Fibroblast of skin of left quadriceps (primary cell): ENCODE results near the gene TC2N.
"Not testable (repeated sequence)": the region's sequence is repeated elsewhere in the genome, so short reads cannot be mapped to it uniquely, and the experiment has no call there.

Experiments used
- DNase-seq, 2 experiments: peaks; one replicate each; pipeline ENCODE4 v3.0.0-alpha.2; 2013; ENCODE audit warnings: low read depth in 2 of 2

The TC2N gene

GRCh38 chr14:91889477-91890211, 22.3 kb upstream of the TC2N start:
- DNase-seq: no peak

DNA sequence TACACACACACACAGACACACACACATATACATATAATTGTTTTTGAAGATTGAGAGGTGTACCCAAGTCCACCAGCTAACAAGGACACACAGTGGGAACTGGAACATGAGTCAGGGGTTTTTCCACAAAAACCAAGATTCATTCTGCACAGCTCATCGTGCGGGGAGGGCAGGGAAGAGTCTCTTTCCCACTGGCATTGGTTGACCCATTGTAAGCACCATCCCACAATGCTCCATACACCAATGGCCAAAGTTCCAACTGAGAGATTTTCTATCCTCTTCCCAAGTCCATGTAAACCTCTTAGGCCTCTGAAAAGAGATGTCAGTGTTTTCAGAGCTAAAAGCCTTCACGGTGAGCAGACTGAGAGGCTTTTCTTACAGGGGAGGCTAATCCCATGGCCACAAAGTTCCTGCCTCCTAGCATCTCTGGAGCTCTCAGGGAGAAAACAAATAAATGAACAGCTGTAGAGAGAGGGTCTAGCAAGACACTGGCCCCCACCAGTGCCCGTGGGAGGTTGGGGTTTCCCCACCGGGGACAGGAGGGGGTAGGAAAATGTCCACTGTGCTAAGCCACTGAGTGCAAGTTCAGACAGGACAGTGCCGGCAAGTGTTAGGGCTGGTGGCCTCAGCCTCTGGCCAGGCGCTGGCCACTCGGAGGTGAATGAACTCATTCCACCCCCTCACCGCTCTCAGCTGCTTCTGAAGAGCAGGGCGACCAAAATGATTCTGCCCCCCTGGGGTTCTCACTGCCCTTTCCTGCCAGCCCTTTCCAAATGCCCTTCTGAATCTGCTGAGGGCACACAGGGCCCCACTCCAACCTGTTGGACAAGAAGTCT, 21.5 kb upstream of the TC2N start:
- no peak for DNase-seq

GRCh38 chr14:91886961-91887360, 19.6 kb upstream of the TC2N start:
- DNase-seq: no peak

- no peak for DNase-seq
Observed at GRCh38 chr14:91885839-91886238, 18.5 kb upstream of the TC2N start.

DNA sequence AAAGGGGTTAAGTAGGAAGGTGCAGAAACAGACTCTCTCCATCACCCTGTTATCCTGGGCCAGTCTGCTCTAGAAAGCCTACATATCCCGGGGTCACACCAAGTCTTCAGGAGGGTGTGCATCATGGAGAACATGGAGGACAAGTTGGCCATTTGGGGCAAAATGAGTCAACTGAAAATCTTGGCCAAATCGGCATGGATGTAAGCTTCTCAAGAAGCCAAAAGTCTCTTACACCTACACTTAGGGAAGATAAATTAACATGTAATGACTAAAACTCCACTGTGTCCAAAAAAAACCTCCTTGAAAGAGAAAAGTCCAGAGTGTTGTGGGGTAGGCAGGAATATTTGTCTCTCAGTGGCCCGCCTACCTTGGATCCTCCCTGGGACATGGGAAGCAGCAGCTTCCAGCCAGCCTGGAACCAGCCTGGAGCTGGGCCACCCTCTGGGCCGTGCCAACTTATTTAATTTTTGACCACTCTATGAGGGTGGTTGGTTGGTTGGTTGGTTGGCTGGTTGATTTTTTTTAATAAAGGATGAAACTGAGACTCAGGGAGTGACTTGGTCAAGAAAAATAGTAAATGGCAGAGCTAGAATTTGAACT, 17.9 kb upstream of the TC2N start:
- no peak for DNase-seq

DNA sequence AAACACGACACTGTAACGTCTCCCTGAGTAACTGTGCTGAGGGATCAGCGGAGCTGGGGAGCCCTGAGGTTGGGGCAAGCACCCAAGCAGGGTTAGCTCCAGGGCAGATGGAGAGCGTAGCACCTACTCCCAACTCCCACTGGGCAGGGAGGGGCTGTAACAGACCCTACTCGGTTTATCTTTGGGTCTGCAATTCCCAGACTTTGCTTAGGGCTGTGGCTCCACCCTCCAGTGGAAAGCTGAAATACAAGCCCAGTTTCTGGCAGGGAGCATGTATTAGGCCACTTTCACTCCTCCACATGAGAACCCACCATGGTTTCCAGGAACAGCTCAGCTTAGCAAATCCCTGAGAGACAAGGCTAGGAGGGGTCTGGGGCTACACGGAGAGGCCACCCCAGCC, 17.3 kb upstream of the TC2N start:
- no peak for DNase-seq

DNA sequence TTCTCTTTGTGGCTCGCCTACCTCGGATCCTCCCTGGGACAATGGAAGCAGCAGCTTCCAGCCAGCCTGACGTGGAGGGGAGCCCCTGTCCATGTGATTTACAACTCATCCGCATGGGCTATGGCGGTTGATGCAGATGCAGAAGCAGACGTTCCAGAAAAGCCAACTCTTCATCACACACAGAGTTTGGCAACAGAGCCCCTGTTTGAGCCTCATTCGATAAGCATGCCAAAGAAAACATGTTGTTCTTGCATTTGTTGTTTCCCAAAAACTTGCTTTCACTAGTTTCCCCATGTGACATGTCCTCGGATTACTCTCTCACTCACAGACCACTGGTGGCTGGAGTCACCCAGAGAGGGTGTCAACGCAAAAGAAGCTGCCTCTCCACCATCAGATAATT, 16.4 kb upstream of the TC2N start:
- no peak for DNase-seq

DNA sequence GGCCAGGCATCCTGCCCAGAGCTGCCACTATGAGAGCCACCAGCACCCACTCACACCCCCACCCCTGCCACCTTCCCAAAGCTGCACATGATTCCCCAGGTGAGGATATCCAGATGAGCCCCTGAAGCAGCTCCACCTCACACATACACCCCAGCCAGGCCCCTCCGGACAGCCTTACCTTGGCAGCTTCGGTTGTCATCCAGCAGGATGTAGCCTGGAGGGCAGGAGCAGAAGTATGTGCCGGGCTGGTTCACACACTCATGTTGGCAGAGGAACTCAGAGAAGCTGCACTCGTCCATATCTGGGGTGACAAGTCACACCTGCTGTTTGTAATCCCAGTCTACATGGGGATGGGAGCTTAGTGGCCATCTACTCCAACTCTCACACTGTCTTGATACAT, 15.4 kb upstream of the TC2N start:
- no peak for DNase-seq

DNA sequence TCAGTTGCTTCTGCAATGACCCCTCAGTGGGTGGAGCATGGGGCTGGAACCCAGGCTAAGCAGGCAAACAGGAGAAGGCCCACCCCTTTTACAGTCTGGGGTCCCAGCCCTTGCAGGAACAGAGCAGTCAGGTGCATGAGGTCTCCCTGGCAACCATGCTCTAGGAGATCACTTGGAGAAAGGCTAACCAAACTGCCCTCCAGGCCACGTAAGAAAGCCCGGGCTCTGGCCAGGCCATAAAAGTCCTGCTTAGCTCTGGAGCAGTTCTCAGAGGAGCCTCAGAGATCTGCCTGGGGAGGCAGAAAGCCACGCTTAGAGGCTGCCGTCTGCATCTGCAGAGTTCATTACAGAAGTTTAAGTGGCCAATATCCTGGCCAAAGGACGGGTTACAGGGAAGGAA, 15.0 kb upstream of the TC2N start:
- DNase-seq: no peak

- DNase-seq: no peak
Observed at GRCh38 chr14:91879196-91879595, 11.9 kb upstream of the TC2N start.

GRCh38 chr14:91878274-91878673, 10.9 kb upstream of the TC2N start:
- DNase-seq: no peak

GRCh38 chr14:91877376-91877915, 10.1 kb upstream of the TC2N start:
- DNase-seq: no peak

GRCh38 chr14:91876492-91876891, 9.2 kb upstream of the TC2N start:
- DNase-seq: no peak

DNA sequence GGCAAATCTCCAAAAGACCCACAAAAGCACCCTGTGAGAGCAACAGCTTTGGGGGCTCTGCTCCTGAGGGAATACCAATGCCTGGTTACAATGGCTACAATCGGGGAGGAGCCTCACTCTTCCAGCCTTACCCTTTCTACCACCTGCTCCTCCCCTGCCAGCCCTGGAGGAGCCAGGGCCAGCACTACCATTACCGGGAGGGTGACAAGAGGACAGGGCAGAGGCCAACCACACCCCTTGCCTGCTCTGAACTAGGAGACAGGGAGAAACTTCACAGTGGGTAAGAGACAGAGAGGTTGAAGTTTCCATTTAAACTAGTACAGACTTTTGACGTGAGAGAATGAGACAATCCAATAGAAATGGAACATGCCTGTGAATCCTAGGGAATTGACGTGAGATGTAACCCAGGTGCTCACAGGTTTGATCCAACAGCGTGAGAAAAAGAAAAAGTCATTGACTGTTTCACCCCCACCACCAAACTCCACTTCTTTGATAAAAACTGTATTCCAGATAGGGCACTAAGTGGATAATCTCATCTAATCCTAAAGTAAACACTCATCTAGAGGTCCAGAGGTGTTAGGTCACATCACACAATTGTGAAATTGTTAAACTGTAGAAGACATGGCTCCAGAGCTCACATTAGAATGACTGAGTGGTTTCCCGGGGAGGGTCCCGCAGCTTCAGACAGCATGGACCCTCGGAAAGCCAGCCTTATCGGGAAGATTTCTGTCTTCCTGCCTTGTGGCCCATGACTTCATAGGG, 8.4 kb upstream of the TC2N start:
- no peak for DNase-seq

- no peak for DNase-seq
Observed at GRCh38 chr14:91873471-91874415, 6.4 kb upstream of the TC2N start.

DNA sequence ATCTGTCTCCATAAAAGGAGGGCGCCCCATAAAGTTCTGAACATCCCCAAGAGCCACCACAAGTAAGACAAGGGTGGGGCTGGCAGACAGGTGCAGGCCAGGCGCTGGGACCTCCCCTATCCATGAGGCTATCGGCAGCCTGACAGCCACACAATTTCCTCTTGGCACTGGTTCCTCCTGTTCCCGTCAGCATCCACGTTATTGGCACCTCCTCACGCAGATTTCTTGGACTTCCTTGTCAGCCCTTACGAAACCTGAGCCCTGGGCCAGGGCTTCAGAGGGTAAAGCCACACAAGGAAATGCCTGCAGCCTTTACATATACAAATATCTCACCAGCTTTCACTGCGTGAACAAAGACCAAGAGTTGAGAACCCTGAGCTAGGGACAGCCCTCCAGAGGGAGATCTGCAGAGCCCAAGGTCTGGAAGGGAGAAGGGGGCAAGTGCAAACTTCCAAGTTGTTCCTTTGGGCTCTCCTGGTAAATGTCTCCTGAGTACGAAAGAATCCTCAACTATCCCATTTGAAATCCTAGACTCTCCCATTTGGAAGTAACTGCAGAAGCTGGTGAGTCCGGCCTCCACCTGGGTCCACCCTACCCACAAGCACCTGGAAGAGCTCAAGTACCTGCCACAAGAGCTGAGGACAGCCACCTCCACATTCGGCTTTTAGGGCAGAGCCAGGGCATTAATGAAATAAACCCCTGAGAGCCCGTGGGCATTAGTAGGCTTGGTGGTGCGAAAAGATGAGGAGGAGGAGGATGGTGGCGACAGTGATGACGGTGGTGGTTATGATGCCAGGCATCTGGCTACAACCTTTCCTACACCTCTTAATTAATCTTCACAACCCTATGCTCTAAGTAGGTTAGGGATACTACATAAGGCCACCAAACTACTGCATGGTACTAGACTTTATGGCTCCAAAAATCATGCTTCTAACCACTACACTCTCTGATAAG, 5.5 kb upstream of the TC2N start:
- peak in 1 of 2 experiments; percentile 7 for DNase-seq

DNA sequence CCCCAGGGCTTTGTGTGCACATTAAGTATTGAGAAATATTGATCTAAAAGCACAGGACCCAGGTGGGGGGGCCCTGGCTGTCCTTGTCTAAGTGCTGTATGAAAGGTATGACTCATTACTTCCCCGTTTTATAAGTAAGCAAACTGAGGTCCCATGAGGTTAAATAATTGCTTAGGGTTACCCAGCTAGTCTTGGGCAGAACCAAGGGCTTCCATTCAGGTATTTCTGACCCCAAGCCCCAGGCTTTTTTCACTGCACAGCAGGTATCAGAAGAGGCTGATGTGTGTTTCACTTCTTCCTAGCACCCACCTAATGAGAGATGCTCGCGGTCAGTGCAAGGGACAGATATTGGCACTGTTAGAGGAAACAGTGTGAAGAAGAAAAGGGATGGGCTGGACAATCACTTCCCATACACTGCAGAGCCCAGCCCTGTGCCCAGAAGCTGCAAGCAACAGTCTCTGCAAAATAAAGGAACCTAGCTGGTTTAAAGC, 4.7 kb upstream of the TC2N start:
- DNase-seq: no peak

GRCh38 chr14:91871401-91871800, 4.1 kb upstream of the TC2N start:
- DNase-seq: not testable (repeated sequence)

DNA sequence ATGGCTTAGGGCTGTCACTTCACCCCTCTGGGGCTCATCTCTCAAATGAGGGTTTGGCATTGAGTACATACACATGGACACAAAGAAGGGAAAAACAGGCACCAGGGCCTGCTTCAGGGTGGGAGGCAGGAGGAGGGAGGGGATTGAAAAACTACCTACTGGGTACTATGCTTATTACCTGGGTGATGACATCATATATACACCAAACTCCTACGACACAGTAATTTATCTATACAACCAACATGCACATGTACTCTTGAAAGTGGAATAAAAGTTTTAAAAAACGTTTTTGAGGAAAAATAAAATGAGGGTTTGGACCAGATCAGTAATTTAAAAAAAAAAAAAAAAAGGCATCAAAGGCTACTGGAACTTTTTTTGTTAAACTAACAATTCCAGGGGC, 3.6 kb upstream of the TC2N start:
- DNase-seq: no peak
